SH-SY5Y (cell line): ENCODE results near the gene CYP2E1.

ENCODE experiments used
- GATA2 ChIP-seq: IDR thresholded peaks from 2 replicates; pipeline ENCODE4 v1.6.1; 2011; ENCODE audit warnings: mild to moderate bottlenecking, low read depth, low read length
- GATA3 ChIP-seq: IDR thresholded peaks from 2 replicates; pipeline ENCODE4 v1.6.1; 2011; ENCODE audit warnings: low read depth, mild to moderate bottlenecking, low read length, moderate library complexity

- no peak for TF ChIP-seq GATA2
- no peak for TF ChIP-seq GATA3
Measured at GRCh38 chr10:133534417-133534816, 7.3 kb downstream of the CYP2E1 start.
